IPS-18a (cell line): ENCODE measurements around the gene MATN1.

ENCODE experiments used
- H3K27ac ChIP-seq: one replicate; pipeline ENCODE4 v1.5.1; 2013; ENCODE audit warnings: low read length
- H3K27me3 ChIP-seq: one replicate; pipeline ENCODE4 v1.6.1; 2013; ENCODE audit warnings: mild to moderate bottlenecking, low read length; ENCODE audit not compliant: control insufficient read depth, insufficient read depth
- H3K36me3 ChIP-seq: one replicate; pipeline ENCODE4 v1.6.1; 2013; ENCODE audit warnings: low read depth, low read length; ENCODE audit not compliant: control insufficient read depth
- H3K4me1 ChIP-seq: one replicate; pipeline ENCODE4 v1.6.1; 2013; ENCODE audit warnings: low read depth, low read length; ENCODE audit not compliant: control insufficient read depth
- H3K4me3 ChIP-seq: one replicate; pipeline ENCODE4 v1.5.1; 2013; ENCODE audit warnings: low read length
- H3K9ac ChIP-seq: one replicate; pipeline ENCODE4 v1.6.1; 2013; ENCODE audit warnings: mild to moderate bottlenecking, low read length, moderate library complexity
- H3K9me3 ChIP-seq: one replicate; pipeline ENCODE4 v1.6.1; 2013; ENCODE audit warnings: low read depth, low read length; ENCODE audit not compliant: control insufficient read depth

MATN1 gene

DNA sequence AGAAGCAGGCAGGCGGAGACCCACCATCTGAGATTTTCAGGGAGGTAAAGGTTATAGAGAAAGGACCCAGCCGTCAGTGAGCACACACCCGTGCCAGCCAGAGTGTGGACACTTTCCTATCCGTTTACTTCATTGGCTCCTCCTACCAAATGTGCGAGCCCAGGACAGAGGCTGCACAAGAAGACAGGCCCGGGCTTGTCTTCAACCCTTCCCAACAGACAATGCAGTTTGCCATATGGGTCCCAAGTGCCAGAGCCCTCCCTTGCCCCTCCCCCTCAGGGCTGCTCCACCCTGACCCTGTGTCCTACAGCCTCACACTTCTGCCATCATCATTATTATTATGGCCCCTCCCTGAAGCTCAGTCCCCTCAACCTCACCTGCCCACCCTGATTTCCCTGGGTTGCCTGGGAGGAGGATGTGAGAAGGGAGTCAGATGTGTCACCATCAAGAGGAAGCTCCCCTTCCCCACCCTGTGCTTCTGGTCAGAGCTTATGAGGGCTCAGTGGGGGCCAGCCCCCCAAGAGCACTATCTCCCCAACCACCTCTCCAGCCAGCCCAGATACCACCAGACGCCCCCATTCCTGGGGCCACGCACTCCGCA, 24.8 kb upstream of the MATN1 start:
- Histone ChIP-seq H3K9me3 (no peaks in the 10 kb centered on the region), H3K4me3 (no peak overlapping the region), H3K4me1 (no peaks in the 10 kb centered on the region), H3K27me3 (no peaks in the 10 kb centered on the region), H3K9ac (no peak overlapping the region), H3K27ac (no peak overlapping the region), H3K36me3 (no peaks in the 10 kb centered on the region)

DNA sequence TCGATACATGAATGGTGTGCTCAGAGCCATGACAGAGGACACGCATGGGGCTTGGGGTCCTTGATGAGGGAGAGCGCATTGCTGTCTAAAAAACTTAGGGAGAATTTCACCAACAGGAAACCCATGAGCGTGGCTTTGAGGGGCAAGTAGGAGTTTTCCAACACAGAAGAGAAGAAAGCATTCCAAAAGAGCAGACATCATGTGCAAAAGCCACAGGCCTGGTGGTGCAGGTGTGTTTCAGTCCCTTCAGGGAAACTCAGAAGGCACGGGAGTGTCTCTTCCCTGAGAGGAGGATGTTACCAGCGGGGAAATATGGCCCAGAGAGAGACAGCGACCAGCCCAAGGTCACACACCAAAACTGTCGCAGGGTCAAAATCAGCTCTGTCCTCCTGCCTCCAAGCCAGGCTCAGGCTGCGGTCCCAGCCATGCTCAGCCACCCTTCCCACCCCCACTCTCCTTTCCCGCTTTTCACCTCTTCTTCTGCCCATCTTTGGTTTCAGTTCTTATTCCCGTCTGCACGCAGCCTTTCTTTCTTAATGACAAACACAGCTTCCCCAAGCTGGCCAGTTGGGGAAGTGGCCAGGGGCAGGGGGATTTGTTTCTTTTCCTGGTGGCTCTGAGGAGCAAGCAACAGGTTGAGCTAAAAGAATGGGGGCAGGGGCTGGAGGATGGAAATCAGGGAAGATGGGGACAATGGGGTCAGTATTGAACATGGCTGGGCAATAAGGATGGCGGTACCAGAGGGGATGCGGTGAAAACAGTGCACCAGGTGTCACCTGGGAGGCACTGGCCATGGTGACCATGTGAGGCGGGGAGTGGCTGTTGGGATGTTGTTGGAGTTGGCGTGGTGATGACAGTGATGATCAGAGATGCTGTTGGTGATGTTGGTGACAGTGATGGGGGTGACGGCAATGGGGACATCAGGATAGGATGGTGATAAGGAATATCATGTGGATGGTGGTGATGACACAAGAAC, 23.9 kb upstream of the MATN1 start:
- Histone ChIP-seq H3K4me3 (no peak overlapping the region), H3K9ac (no peak overlapping the region), H3K9me3 (no peaks in the 10 kb centered on the region), H3K27ac (no peak overlapping the region), H3K27me3 (no peaks in the 10 kb centered on the region), H3K36me3 (no peaks in the 10 kb centered on the region), H3K4me1 (no peaks in the 10 kb centered on the region)

DNA sequence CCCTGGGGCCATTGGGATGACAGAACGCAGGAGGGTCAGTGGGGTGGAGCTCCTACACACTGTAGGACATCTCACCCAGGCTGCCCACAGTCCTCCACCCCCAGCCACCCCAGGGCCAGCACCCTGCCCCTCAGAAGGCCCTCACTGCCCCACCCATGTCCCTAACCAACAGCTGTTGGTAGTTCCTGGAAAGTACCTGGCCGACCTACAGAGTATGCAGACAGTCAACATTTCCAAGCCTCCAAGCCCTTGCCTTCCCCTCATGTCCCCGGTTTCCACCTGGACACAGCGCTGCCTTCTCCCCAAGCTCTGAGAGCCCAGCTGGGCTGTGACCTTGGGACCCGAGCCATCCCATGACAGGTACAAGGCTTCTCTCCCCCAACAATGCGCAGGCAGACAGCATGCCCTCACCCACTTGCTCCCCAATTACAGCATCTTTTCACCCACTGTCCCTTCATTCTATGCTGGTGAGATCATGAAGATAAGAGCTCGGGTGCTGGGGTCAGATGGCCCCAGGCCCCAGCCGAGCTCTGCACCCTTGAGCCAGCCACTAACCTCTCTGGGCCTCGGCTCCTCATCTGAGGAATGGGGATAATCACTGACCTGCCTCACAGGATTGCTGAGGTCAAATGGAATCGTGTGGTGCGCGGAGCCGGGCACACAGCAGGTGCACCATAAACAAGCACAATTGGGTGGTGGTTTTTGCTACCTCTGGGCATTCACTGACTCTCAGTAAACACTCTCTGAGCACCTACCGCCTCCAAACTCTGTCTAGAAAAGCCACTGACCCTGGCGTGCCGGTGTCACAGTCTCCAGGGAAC, 23.0 kb upstream of the MATN1 start:
- no peaks in the 10 kb centered on the region for H3K9me3 ChIP-seq

DNA sequence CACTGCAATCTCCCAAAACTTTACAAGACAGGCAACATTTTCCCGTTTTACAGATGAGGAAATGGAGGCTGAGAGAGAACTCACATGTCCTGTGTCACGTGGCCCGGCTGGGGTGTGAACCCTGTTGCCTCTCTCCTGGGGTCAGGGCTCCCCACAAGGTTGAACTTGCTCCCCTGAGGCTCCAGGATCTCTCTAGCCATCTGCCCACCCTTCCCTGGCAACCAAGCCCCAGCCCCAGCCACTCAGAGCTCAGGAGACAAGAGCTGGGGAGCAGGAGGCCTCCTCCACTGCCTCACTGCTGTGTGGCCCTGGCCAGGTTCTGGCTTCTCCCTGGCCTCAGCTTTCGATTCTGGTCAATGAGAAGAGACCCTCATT, 22.4 kb upstream of the MATN1 start:
- H3K27ac ChIP-seq: no peak overlapping the region
- H3K27me3 ChIP-seq: no peaks in the 10 kb centered on the region
- no peaks in the 10 kb centered on the region for H3K9me3 ChIP-seq
- H3K36me3 ChIP-seq: no peaks in the 10 kb centered on the region
- no peak overlapping the region for H3K4me3 ChIP-seq
- no peak overlapping the region for H3K9ac ChIP-seq
- H3K4me1 ChIP-seq: no peaks in the 10 kb centered on the region

More for the DNA sequence above, 23.0 kb upstream of the MATN1 start:
- H3K4me1 ChIP-seq: no peaks in the 10 kb centered on the region
- no peak overlapping the region for H3K4me3 ChIP-seq
- H3K9ac ChIP-seq: no peak overlapping the region
- no peaks in the 10 kb centered on the region for H3K27me3 ChIP-seq
- H3K27ac ChIP-seq: no peak overlapping the region
- H3K36me3 ChIP-seq: no peaks in the 10 kb centered on the region

DNA sequence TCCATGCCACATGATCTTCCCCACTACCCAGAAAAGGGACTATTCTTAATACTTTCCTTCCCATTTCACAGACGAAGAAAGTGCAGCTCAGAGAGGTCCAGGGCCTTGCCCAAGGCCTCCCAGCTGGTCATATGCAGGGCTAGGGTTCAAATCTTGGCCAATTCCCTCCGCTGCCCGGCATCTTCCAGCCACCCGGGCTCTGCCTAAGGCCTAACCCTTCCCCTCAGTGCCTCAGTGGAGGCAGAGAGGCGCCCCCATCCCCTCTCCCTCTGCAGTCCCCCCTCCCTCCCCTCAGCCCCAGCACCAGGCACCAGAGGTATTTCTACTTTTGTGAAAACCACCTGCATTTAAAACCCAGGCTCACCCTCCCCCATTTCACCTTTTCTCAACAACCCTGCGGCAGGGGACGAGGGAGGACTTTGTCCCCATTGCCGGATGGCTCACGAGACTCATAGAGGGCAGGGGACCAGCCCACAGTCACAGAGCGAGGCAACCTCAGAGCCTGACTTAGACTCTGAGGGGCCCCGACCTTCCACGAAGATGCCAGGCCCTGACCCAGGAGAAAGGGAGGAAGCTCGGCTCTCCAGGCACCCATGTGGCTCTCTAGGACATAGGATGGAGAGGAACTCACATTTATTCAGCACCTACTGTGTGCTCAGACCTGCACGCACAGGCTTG, 21.9 kb upstream of the MATN1 start:
- H3K27me3 ChIP-seq: no peaks in the 10 kb centered on the region
- no peaks in the 10 kb centered on the region for H3K9me3 ChIP-seq
- H3K4me3 ChIP-seq: no peak overlapping the region
- no peak overlapping the region for H3K27ac ChIP-seq
- no peaks in the 10 kb centered on the region for H3K36me3 ChIP-seq
- H3K9ac ChIP-seq: no peak overlapping the region
- H3K4me1 ChIP-seq: no peaks in the 10 kb centered on the region

DNA sequence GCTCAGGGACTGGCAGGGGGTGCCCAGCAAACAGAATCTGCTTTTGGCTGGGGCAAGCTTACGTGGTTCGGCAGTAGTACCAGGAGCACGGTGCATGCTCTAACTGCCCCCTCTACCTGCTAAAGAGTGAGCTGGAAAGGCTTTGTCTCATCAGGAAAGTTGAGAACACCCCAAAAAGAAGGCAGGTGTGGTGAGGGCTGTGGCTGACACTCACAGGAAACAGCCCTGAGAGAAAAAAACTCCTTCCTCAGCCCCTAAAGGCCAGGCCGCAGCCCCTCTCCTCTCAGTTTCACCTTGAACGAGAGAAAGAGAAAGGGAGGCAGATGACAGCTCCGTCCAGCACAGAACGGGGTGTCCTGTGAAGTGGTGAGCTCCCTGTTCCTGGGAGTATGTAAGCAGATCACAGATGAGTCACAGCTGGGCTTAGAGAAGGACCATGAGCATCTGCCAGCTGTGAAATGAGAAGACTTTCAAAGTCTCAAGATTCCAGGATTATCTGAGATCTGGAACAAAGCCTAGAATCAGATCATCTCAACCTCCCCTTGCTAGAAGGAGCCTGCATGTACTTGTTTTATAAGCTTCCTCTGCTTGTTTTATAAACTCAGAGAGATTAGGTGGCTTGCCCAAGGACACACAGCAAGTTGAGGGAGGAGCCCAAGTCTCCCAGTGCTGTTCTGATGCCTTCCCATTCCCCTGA, 20.8 kb upstream of the MATN1 start:
- Histone ChIP-seq H3K4me1 (no peaks in the 10 kb centered on the region), H3K27me3 (no peaks in the 10 kb centered on the region), H3K4me3 (no peak overlapping the region), H3K9ac (no peak overlapping the region), H3K9me3 (no peaks in the 10 kb centered on the region), H3K27ac (no peak overlapping the region), H3K36me3 (no peaks in the 10 kb centered on the region)

DNA sequence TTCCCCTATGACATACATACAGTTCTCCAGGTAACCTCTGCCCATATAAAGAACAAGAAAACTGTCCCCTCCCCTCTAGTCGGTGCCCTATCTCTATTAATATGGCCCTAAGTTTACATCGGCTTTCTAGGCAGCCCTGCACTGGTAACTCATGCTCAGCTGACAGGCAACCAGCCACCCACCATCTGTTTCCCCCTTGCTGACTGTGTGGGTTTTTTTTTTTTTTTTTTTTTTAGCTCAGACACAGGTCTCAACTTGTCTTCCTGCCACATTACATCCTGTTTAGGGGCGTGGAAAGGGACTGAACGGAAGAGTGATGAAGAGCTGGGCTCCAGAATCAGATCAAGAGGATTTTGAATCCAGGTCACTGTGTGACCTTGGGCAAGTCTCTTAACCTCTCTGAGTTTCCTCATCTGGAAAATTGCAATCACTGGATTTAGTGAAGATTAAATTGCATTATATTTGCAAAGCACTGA, 20.2 kb upstream of the MATN1 start:
- no peak overlapping the region for H3K27ac ChIP-seq
- no peak overlapping the region for H3K9ac ChIP-seq
- H3K4me3 ChIP-seq: no peak overlapping the region
- no peaks in the 10 kb centered on the region for H3K9me3 ChIP-seq
- no peaks in the 10 kb centered on the region for H3K36me3 ChIP-seq
- H3K27me3 ChIP-seq: no peaks in the 10 kb centered on the region
- H3K4me1 ChIP-seq: no peaks in the 10 kb centered on the region

DNA sequence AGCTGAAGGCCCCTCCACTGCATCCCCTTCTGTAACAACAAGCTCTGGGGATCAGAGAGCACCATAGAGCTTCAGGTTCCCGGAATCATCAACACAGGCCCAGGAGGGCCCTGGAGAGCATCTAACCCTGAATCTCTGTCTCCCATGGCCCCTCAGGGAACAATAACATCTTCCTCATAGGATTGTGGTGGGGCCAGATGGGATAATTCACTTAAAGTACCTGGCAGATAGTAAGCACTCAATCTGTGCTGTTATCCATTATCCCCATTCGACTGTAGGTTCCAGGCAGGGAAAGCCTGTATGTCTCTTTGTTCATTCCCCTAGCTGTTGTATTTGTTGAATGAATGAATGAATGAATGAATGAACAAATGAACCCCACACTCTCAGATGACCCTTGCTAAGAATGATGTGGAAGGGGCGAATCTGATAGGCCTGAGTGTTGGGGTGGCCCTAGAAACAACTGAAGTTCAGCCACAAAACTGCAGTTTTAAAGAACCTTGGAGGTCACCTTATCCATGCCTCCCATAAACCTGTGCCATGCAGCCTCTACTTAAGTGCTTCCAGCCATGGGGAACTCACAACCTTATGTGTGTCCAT, 19.7 kb upstream of the MATN1 start:
- H3K9ac ChIP-seq: no peak overlapping the region
- no peaks in the 10 kb centered on the region for H3K4me1 ChIP-seq
- no peaks in the 10 kb centered on the region for H3K9me3 ChIP-seq
- no peak overlapping the region for H3K27ac ChIP-seq
- no peaks in the 10 kb centered on the region for H3K27me3 ChIP-seq
- no peaks in the 10 kb centered on the region for H3K36me3 ChIP-seq
- no peak overlapping the region for H3K4me3 ChIP-seq

DNA sequence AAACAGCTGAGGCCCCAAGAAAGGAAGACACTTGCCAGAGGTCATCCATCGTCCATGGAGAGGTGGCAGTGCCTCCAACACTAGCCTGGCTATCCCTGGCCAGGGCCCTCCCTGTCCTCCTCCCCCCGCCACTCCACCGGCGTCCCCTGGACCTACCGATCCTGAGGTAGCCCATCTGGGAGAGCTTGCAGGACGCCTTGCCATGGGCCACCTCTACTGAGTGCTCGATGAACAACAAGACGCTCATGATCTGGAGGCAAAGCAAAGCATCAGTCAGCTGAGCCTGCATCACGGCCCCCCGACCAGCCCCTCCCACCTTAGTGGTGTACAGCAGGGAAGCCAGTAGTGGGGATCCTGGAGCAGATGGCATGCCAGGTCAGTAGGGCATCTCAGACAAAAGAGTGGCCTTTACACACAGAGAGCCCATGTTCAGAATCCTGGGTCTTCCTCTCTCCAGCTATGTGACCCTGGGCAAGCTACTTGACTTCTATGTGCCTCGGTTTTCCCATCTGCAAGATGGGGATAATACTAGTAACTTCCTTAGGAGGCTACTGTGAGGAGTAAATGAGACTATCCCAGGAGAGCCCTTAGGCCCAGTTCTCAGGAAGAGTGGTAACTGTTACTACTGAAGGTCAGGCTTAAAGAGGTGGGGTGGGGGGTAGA, 19.0 kb upstream of the MATN1 start:
- no peaks in the 10 kb centered on the region for H3K9me3 ChIP-seq
- no peak overlapping the region for H3K9ac ChIP-seq
- H3K4me3 ChIP-seq: no peak overlapping the region
- H3K27me3 ChIP-seq: no peaks in the 10 kb centered on the region
- H3K27ac ChIP-seq: no peak overlapping the region
- no peaks in the 10 kb centered on the region for H3K36me3 ChIP-seq
- no peaks in the 10 kb centered on the region for H3K4me1 ChIP-seq

DNA sequence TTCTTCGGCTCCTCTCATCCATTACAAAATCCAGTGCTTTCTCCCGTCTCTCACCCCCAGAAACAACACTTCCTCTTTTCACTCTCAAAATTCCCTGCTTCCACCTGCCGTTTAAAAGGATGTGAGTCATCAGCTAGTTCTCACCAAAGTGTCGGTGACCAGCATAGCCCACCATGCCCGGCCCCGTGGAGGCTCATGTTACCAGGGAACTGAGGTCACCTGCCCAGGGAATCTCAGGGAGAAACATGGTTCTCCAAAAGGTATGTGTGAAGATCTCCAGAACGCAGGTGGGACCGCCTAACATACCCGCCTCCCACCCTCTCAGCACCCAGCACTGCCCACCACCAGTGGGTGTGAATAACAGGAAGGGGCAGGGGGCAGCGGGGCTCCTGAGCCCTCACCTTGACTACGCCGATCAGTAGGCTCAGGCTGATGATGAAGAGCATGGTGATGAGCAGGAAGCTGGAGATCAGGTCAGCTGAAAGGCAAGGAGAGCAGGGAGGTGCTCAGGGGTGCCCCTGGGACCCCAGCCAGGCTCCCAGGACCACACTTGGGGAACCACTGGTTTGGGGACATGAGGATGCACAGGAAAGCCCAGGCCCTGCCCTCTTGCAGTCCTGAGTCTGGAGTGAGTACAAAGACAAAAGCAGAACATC, 18.0 kb upstream of the MATN1 start:
- H3K27ac ChIP-seq: no peak overlapping the region
- no peaks in the 10 kb centered on the region for H3K36me3 ChIP-seq
- no peak overlapping the region for H3K9ac ChIP-seq
- no peak overlapping the region for H3K4me3 ChIP-seq
- H3K4me1 ChIP-seq: no peaks in the 10 kb centered on the region
- no peaks in the 10 kb centered on the region for H3K27me3 ChIP-seq
- H3K9me3 ChIP-seq: no peaks in the 10 kb centered on the region
